ENCODE measurements around the gene RDH11.
"Not testable (repeated sequence)": the region's sequence is repeated elsewhere in the genome, so short reads cannot be mapped to it uniquely, and the experiment has no call there.

Gene RDH11

GRCh38 chr14:67703997-67704396 lies 8.4 kb upstream of the RDH11 start:
- no peak for DNase-seq

- DNase-seq: not testable (repeated sequence)
Measured at GRCh38 chr14:67701492-67701891, 5.9 kb upstream of the RDH11 start, which contains the start of gene RDH12. Gene RDH12 (plus strand): TSS chr14:67701886. CDS start chr14:67722643, 20,757 bp downstream.

GRCh38 chr14:67698179-67698578 lies 2.6 kb upstream of the RDH11 start:
- no peak for DNase-seq

GRCh38 chr14:67697006-67697405 lies 1.4 kb upstream of the RDH11 start:
- DNase-seq: no peak

- peak; percentile 15 to 27 for DNase-seq
Measured at GRCh38 chr14:67694791-67695393, 672 bp downstream of the RDH11 start.

- no peak for DNase-seq
Measured at GRCh38 chr14:67690011-67690410, 5.6 kb downstream of the RDH11 start.

GRCh38 chr14:67683842-67684241 lies 11.7 kb downstream of the RDH11 start:
- DNase-seq: no peak

GRCh38 chr14:67680941-67681340 lies 14.6 kb downstream of the RDH11 start:
- peak in 1 of 2 donors; percentile 10 for DNase-seq

GRCh38 chr14:67680121-67680602 lies 15.4 kb downstream of the RDH11 start:
- DNase-seq: peak in 1 of 2 donors; percentile 8

GRCh38 chr14:67679006-67679405 lies 16.6 kb downstream of the RDH11 start:
- no peak for DNase-seq

- no peak for DNase-seq
Measured at GRCh38 chr14:67675219-67675582, 20.4 kb downstream of the RDH11 start.

GRCh38 chr14:67674480-67675218 lies 20.9 kb downstream of the RDH11 start, which contains the start of gene VTI1B:
Gene VTI1B (minus strand): TSS chr14:67674632. CDS start chr14:67674489, 143 bp downstream.
- DNase-seq: peak; percentile 54 to 78

- peak; percentile 9 to 44 for DNase-seq
Measured at GRCh38 chr14:67674139-67674479, 21.5 kb downstream of the RDH11 start.

GRCh38 chr14:67673451-67673850 lies 22.1 kb downstream of the RDH11 start:
- DNase-seq: no peak

- no peak for DNase-seq
Measured at GRCh38 chr14:67668559-67668958, 27.0 kb downstream of the RDH11 start.

- peak in 1 of 2 donors; percentile 31 for DNase-seq
Measured at GRCh38 chr14:67666750-67667449, 28.7 kb downstream of the RDH11 start.

- DNase-seq: no peak
Measured at GRCh38 chr14:67665868-67666267, 29.7 kb downstream of the RDH11 start.

GRCh38 chr14:67663633-67664032 lies 31.9 kb downstream of the RDH11 start:
- DNase-seq: no peak

GRCh38 chr14:67653651-67654280 lies 41.8 kb downstream of the RDH11 start:
- DNase-seq: no peak

- no peak for DNase-seq
Measured at GRCh38 chr14:67652189-67652588, 43.4 kb downstream of the RDH11 start.

- DNase-seq: no peak
Measured at GRCh38 chr14:67650694-67651093, 44.9 kb downstream of the RDH11 start.

GRCh38 chr14:67650151-67650550 lies 45.4 kb downstream of the RDH11 start:
- DNase-seq: no peak

- no peak for DNase-seq
Measured at GRCh38 chr14:67646131-67646530, 49.4 kb downstream of the RDH11 start.

All from bone marrow (tissue), 2 donors.